NCI-H748 (cell line): Measurements from ENCODE around the gene PRR5L.
"Not testable (repeated sequence)": the region's sequence is repeated elsewhere in the genome, so short reads cannot be mapped to it uniquely, and the experiment has no call there.

Experiments used
- DNase-seq: peaks from one replicate; lab custom pipeline; 2025; ENCODE audit not compliant: unreplicated experiment; lab: John Stamatoyannopoulos, UW

The PRR5L gene

DNA sequence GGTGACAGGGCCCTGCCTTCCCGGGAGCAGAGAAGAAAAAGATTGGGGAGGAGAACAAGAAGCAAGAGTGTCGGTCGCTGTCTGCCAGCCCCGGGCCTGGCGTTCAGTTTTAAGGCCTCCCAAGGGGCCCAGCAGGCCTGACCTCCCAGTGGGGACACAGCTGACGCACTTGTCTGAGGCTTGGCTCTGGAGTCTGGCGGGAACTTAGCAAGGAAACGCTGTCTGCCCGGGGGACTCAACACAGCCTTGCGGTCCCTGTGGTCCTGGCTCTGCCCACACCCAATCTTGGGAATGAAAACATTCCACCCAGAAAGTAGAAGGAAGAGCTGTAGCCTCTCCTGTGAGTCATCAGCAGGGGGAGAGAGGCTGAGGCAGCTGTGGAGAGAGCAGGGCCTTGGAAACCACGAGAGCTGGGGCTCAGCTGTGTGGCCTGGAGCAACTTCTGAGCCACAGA, 159.6 kb downstream of the PRR5L start:
- no peak for DNase-seq

DNA sequence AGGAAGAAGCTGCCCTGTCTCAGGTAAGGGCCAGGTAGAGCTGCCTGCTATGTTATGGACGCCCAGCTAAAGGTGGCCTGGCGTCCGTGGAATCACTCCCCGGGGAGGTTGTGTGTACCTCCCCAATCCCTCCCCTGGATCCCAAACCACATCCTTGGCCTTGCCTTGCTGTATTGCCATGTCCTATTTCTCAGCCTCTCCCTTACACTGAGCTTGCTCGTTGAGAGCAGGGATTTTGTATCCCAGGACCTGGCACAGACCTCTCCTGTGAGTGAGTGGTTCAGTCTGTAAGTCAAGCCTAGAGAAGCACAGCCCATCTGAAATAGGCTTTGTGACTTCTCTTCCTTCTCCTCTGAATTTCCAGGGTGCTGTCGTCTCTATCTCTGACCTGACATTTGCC, 160.1 kb downstream of the PRR5L start:
- DNase-seq = no peak

DNA sequence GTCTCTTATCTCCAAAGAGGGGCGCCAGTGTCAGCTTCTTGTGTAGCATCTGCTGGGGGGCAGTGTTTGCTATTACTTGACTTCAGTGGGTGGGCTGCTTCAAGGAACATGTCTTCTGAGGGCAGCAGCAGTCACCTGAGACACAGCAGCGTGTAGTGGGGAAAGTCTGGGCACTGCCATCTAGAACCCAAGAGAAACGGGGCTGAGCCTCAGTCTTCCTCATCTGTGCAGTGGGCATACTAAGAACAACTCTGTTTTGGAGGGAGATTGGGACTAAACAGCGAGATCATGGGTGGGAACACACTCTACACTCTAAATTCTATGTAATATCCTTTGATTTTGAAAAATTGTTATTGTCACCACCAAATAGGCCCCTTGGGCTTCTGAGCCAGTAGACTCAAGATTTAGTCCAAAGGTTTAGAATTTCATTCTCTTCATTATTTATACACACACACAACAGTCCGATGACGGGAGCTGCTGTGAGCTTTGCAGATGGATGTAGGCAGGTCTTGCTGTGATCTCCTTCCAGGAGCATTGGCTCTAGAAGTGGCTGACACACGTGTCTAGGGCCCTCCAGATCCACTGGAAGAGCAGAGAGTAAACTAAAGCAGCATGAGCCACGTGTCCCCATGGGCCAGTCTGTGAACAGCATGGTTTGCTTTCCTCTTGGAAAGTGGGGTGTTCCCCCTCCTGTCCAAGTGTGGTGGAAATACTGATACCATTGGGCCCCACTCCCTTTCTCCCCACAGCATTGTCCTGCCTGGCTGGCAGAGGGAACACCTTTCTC, 162.2 kb downstream of the PRR5L start:
- DNase-seq = no peak

DNA sequence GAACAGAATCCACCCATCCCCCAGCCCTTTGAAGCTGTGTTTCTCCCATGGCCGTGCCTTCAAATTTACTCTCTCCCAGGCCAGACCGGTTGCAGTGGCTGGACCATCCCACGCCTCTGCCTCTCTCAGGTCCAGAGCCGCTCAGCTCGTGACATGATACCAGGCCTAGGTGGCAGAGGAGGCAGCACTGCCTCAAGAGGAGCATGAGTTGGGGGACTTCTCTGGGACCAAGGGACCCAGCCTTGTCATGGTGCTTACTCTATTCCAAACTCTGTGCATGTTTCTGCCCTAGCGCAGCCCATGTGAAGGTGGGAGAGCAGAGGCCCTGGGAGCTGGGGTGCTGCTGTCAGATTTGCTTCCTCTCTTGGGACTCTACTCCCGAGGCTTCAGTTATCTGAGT, 163.0 kb downstream of the PRR5L start:
- no peak for DNase-seq

DNA sequence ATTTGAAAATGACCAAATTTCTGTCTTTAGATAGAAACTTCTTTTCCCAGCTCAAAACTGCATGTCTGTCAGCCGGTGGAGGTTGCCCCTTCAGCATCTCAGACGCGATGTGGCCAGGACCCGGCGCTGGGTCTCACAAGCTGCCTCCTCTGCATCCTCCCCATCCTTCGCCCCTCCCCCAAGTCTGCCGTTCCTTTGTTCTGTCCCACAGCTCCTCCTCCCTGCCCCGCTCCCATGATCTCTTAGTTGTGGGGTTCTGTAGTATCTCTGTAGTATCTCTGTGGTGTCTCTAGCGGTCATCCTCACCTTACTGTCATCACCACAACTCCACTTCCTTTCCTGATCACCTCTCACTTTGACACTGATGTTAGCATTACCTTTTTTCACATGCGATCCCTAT, 164.1 kb downstream of the PRR5L start:
- DNase-seq = no peak

DNA sequence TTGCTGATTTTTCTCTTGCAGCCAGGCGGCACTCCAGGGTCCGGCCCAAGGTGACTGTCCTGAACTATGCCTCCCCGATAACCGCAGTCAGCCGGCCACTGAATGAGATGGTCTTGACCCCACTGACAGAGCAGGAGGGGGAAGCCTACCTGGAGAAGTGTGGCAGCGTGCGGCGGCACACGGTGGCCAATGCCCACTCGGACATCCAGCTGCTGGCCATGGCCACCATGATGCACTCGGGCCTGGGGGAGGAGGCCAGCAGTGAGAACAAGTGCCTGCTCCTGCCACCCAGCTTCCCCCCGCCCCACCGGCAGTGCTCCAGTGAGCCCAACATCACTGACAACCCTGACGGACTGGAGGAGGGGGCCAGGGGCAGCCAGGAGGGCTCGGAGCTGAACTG, 166.2 kb downstream of the PRR5L start:
- no peak for DNase-seq

DNA sequence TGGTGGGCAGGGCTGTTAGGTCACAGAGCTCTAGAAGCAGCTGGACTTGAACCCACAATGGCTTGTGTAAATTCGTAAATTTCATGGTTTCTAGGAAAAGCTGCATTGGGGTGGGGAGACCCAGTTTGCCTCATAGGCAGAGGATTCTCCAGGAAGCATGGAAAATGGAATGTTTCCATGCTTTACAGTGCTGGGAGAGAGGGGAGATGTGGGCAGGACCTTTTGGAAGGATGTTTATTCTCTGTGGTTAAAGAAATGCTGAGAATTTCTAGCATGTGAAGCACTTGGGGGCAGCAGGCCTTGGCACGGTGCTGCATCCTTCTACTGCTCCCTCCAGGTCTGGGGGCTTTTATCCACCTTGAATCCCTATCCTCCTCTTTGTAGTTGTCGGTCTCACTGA, 167.7 kb downstream of the PRR5L start:
- DNase-seq = no peak

DNA sequence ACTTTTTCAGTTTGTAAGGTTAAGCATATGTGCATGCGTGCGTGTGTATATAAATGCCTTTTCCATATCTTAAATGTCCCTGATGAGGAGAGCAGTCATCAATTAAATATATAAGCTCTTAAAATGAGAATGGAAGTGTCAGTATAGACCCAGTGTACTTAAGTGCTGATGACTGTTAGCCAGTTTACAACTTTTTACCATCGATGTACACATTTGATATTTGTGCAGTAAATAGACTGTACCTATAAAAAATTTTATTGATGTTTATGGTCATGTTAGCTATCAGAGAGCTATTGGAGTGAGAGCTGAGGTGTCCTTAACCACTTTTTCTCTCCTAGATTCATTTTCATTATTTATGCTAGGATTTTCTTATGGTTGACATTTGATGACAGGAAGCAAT, 168.6 kb downstream of the PRR5L start:
- DNase-seq = no peak

DNA sequence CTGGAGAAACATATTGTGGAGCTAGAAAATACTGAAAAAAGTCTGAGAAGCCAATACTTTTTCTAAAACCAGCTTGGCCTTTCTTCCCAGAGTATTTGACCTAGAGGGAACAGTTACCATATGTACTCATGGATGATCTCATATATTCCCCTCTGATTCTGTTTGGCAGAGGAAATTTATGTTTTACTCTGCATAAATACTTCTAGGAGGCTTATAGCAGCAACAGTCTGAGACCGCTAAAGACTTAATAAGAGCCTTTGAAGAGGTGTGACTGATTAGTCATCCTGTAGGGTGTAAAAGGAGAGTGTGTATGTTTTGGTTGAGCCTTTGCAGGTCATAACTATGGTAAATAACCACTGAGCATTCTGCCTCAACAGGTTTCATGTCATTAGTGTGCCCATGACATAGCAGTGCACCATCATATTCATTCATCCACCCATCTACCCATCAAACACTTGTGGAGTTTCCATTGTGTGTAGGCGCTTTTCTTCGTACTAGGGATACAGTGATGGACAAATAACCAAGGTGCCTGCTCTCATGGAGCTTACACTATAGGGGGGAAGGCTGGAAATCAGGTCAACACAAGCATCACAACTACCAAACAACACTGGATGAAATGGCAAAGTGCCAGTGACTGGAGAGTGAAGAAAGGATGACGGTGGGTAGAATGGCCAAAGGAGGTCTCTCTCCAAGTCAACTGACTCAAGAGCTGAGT, 169.5 kb downstream of the PRR5L start:
- DNase-seq = no peak

DNA sequence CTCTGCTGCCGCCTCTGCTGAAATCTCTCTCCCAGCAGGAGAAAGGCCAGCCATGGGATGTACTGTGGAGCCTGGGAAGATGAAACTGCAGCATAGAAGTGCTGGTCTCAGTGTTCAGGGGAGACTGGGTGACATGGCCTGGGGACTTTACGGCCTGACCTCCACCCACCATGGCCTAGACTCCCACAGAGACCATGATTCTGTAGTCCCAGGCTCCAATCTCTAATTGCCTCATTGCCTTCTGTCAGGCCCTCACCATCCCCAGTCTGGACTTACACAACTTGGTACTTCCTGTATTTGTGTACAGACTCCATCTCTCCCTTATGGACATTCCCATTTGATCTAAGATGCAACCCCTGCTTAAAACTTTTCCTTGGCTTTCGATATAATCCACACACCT, 170.9 kb downstream of the PRR5L start:
- DNase-seq = no peak

DNA sequence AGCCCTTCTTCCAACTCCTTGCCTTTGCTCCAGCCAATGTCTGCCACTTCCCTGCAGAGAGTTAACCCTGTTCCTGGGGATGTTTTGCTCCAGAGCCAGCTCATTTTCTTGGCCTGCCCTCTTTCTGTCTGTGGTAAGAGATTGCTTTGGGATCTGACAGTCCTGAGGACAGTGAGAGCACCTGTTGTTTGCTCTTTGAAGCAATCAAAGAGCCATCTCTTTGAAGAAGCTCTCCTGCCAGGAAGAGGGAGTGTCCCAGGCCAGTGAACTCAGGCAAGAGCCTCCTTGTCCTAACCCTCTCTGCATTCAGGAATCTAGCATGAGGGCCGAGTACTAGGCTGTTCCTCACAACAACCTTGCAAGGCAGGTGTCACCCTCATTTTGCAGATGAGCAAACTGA, 171.8 kb downstream of the PRR5L start:
- no peak for DNase-seq

DNA sequence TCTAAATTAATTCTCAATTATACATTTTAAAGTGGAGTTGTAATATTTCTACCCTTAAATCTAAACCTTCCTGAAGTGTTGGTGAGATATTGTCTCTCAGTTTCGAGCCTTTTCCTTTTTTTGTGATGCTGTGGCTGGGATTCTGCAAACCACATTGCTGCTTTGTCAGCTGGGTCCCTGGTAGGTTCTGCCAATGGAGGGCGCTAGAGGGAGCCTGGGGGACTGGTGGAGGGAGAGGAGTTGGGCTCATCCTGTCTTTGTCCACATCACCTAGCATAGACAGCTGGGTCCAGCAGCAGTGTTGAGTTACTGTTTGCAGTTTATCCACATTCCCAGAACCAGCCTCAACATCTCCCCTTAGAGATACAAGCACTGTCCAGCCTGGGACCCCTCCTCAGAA, 173.0 kb downstream of the PRR5L start:
- peak; percentile 30 for DNase-seq

DNA sequence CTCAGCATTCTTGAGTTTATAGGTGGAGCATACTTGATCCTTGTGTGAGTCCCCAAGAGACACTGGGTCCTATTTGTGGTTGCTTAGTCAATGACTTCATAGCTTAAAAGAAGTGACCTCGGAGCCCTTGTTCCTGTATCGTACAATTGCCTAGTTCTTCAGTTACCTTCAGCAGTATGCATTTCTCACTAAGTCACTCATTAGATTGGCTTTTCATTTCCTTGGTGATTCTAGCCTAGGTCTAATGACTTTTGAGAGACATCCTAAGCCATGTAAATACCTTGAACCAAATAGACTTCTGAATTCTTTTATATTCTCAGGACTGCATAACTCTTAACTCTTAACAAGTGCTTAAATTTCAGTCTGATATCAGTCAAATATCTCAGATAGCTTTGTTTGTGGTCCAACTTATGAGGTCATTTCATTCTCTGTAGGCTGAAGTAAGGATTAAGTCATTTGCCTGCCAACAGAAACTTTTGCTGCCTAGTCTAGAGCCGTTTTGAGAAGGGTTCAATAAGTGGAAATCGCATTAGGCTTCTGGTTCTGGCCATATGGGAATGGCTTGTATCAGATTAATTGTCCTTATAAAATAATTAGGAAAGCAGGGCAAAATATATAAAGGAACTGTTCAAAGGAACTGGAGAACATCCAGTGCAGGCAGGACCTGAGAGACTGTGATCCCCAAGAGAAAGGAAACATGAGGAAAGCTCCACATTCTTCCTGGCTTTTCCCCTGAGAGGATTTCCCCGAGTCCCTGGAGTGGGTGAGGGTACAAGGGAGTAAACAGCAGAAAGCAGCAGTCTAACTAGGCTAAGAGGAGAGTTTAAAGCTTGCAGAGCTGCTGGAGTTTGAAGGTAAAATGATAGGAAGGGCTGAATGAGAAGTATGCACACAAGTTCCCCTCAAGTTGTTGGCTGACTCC, 174.1 kb downstream of the PRR5L start:
- no peak for DNase-seq

DNA sequence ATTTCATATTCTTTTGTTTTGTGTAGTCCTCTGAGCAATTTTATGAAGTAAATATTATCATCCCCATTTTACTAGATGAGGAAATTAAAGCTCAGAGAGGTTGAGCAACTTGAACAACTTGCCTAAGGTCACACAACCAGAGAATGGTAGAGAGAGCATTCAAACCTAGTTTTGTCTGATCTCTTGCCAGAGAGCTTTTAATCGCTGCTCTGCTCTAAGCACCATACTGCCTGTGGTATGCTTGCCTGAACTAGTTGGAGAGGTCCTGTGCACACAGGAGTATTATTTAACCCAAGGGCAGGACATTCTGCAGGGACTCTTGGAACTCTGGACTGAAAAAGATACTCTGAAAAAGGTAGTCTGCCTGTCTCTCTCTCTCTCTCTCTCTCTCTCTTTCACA, 175.5 kb downstream of the PRR5L start:
- DNase-seq = no peak

DNA sequence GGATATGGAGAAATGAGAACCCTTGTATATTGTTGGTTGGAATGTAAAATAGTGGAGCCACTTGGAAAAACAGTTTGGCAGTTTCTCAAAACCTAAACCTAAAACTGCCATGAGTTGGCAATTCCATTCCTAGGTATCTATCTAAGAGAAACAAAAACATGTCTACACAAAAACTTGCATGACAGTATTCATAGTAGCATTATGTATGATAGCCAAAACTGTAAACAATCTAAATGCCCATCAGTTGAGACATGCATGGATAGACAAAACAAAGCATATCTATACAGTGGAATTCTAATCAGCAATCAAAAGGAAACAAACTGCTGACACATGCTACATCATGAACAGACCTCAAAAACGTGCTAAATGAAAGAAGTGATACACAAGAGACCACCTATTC, 179.1 kb downstream of the PRR5L start:
- DNase-seq = no peak

DNA sequence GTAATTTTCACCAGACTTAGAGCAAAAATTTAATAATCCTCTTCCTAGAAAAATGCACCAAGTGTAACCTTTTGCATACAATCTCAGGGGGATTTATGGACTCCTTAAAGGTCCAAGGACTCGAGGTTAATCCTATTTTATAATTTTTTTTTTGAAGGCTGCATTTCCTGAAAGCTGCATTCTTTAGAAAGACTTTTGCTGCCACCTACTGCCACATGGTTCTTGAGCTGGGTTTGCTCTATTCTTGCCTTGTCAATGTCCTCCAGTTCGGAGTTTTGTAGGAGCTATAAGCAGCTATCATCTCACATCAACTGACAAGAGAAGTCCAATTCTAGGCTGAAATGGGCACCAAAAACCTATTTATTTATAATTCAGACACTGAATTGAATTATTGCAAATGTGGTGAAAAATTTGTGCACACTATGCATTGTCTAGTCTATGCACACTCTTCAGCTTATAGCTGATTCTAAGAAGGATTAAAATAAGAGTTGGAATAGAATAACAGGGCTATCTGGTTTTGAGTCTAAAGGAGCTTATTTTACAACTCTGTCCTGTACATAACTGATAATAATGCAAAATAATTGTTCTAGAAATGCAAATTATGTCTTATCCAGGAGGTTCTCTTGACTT, 182.7 kb downstream of the PRR5L start:
- peak; percentile 50 for DNase-seq

DNA sequence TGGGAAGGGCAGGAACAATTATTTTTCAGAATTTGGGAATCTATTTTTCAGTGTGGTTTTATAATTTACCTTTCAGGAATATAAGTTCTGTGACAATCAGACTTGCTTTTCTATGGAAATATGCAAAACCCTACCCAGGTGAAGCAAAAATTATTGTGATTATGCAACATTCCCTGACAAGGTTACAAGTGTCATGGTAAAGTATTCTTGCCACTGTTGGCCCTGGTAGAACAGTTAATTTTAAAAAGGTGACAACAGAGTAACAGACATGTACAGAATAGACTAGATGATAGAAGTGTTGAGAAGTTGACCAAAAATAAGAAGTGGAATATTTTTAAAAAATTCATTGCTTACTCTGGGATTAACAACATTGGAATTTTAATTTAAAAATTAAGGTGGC, 184.7 kb downstream of the PRR5L start:
- DNase-seq = no peak

DNA sequence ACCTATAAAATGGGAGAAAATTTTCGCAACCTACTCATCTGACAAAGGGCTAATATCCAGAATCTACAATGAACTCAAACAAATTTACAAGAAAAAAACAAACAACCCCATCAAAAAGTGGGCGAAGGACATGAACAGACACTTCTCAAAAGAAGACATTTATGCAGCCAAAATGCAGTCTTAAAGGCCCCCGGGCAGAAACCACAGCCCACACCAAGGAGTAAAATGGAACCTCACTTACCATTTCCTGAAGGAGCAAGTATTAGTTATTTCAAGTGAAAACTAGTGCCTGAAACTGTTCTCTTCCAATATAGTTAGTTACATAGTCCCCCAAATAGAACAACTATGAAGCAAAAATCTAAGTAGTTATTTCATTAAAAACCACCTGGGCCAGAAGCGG, 187.0 kb downstream of the PRR5L start:
- not testable (repeated sequence) for DNase-seq

DNA sequence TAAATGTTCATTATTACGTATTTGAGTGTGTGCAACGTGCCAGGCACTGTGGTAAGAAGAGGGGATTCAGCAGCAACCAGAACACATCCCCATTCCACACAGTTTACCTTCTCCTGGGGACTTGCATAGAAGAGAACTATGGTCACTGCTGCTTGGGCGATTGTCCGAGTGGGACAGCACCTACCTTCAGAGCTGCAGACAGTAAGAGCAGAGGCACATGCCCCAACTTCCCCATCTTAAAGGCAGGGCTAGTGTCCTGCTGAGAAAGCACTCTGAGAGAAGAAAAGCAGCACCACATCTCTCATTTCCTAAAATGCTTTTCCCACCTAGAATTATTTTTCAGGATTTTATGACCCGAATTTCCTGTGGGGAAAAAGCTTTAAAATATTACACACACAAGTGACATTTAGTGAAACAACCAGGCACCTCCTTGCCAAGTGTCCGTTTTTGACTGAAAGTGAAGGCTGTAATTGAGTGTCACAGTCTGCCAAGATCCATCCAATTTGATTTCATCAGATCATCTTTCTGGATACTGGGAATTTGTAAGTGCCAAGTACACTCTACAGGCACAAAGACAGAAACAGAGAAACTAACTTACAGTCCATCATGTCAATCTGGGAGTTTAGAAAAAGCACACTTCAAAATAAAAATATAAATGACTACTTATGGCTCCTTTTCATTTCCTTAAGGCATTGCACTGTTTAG, 189.4 kb downstream of the PRR5L start:
- no peak for DNase-seq

DNA sequence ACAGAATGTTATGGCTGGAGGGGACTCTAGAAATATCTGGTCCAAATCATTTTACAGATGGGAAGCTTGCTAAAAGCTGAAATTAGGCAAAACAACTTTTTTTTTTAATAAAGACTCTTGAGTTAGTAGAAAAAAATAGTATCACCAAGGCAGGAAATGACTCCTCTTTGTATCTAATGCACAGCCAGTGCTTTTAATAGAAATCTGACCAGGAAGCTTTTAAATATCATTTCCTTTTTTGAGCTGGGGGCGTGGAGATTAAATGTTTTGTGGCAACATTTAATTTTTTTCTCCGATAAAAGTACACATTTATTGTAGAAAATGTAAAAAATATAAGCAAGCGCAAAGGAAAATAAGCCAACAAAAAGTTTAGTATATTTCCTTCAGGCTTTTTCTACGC, 191.5 kb downstream of the PRR5L start:
- no peak for DNase-seq

DNA sequence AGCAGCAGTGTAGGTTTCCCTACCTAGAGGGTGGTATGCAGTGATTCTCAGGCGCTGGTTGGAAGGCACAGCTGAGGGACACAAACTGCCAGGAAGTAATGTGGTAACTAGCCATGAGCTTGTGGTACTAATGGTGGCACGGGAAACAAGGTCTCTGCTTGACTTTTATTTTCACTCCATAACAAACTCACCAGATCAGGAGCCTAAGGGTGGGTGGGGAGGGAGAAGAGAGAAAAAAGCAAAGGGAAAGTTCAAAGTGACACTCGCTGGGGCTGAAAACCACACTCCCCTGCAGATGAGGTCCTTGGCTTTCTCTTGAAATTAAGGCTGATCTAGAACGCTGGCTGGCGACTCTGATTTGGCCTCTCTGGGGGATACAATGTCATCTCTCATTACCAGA, 192.0 kb downstream of the PRR5L start:
- no peak for DNase-seq
